HG02943 (cell line): ENCODE measurements around the gene SP5.
"Not testable (repeated sequence)": the region's sequence is repeated elsewhere in the genome, so short reads cannot be mapped to it uniquely, and the experiment has no call there.

Experiments
- ATAC-seq: cut with Tn5 transposase; IDR thresholded peaks from one replicate; pipeline ENCODE4 v1.9.1; 2021; ENCODE audit warnings: mild to moderate bottlenecking, low read depth, moderate library complexity; ENCODE audit not compliant: unreplicated experiment

Gene SP5

DNA sequence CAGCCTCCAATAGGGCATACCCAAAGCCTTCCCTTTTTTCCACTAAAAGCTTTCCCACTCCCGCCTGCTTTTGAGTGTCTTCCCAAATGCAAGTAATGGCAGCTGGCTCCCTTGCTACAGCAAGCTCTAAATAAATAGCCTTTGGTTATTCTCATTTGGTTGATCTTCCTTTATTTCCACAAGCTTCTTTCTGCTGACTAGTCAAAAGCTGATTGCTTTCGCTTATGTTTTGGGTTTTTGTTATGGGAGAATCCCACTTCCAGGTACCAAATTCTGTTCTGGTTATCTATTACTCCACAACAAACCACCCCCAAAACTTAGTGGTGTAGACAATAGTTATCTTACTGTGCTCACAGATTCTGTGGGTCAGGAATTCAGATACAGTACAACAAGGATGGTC lies 22.3 kb downstream of the SP5 start:
- no peak for ATAC-seq

- ATAC-seq: no peak
Measured at GRCh38 chr2:170737821-170738220, 22.7 kb downstream of the SP5 start.

DNA sequence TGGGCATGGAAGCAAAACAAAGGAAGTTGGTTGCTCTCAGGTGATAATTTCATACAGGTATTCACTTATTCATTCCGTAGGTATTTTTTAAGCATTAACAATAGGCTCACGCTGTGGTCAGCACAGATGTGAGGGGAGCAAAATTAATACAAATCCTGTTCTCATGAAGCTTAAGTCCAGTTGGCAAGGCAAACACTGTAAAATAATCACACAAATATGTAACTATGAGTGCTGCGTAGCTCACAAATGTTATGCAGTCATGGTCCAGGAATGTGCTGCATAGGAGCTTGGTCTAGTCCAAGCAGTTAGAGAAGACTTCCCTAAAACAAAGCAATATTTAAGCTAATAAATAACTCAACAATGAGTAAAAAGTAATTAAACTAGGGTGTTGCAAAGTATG lies 23.9 kb downstream of the SP5 start:
- no peak for ATAC-seq

DNA sequence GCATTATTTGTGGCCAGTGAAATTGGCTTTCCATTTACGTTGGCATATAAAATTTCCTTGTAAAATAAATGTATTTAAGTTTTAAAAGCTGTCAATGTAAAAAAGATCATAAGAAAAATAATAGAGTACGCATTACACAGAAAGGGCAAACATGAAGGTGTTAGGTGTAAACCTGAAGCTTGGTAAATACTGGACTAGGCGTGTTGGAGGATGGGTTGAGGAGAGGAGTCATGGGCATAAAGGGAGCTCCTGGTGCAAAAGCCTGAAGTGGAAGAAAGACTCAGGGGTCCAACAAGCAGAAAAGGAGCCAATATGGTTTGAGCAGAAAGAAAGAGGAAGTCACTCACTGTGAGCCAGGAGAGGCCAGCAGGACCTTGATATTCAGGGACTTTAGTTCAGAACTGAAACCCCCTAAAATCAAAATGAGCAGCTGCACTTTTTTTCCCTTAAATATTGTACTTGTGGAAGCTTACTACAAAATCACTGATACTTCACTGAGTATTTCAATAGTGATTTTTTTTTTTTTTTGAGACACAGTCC lies 24.4 kb downstream of the SP5 start:
- ATAC-seq: no peak

GRCh38 chr2:170740660-170741059 lies 25.5 kb downstream of the SP5 start:
- no peak for ATAC-seq

GRCh38 chr2:170742000-170742399 lies 26.9 kb downstream of the SP5 start:
- ATAC-seq: no peak

DNA sequence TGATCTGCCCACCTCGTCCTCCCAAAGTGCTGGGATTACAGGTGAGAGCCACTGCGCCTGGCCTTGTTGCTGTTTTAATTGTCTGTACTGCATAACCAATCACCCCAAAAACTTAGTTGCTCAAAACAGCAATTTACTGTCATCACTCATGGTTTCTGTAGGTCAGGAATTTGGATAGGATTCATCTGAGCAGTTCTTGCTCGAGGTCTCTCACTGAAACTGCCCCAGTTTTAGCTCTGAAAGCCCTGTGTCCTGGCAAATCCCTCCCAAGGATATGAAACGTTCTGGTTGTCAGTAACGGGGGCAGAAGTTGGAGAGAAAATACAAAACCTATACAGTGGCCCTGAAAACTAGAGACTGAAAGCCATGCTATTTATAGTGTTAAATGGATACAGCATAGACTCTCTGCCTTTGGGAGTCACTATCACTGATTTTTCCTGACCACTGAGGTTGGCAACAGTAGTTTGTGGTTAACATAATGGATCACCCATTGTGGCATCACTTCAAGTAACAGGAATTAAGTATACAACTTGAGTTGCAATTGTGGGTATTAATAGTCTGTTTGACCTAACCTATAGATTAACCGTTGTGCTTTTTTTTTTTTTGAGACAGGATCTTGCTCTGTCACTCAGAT lies 27.9 kb downstream of the SP5 start:
- no peak for ATAC-seq

DNA sequence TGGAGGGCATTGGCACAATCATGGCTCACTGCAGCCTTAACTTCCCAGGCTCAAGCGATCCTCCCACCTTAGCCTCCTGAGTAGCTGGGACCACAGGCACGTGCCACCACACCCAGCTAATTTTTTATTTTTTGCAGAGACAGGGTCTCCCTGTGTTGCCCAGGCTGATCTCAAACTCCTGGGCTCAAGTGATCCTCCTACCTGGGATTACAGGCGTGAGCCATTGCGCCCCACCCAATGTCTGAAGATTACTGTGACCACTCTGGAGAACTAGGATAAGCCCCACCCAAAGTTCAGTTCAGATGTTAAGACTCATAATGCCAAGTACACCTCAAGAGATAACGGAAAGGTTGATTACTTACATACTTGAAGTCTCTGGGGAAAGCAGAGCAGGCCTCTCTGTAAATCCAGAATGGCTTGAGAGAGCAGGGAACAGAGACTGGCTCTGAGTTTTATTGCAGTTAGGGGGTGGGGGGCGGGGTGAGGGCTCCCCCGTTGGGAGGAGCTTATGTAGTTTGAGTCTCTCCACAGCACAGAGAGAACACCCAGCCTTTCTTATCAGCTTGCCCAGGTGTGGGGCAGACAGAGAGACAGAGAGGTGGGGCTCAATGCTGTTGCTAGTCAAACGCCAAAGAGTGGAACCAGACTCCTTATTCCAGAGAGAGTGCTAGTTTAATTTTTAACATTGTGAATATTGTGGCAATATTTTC lies 28.5 kb downstream of the SP5 start:
- ATAC-seq: no peak

DNA sequence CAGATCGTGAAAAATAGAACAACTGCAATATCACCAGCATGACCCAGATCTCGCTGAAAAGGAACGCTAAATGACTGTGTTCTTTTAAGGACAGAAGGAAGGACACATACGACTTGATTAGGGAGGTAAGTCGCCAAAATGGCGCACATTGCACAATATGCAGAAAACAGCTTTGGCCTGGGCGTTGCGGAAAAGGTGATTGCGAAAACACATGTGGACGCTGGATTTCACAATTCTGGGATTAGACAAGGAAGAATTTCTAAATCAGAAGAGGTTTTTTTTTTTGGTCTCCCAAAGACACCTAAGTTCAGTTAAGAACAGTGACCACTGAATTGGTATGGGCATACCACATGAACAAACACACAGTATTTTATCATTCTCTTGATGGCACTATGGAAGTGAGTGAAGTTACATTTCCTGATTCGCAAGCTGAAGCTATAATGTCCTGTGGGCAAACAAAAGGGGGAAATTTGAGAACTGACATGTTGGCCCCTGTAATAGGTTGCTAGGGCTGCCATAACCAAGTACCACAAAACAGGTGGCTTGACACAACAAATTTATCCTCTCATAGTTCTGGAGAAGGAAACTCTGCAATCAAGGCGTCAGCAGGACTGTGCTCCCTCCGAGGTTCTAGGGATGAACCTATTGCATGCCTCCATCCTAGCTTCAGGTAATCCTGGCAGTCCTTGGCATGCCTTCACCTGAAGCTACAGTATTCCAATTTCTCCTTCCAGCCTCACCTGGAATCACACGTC lies 29.3 kb downstream of the SP5 start:
- ATAC-seq: no peak

GRCh38 chr2:170745305-170745704 lies 30.2 kb downstream of the SP5 start:
- ATAC-seq: no peak

DNA sequence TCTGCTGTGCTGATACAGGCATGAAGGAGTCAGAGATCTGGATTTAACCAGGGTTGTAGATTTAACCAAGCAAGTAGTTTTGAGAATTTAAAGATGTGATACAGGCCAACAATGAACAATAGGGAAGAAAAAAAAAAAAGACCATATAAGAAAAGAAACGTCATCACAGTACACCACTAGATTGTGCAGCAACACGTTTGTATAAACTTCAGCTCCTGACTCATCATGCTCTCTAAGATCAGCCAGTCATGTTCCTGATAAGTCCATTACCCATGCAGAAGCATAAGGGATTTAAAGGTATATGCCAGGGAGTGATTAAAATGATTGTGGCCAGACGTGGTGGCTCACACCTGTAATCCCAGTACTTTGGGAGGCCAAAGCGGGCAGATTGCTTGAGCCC lies 32.8 kb downstream of the SP5 start:
- no peak for ATAC-seq

DNA sequence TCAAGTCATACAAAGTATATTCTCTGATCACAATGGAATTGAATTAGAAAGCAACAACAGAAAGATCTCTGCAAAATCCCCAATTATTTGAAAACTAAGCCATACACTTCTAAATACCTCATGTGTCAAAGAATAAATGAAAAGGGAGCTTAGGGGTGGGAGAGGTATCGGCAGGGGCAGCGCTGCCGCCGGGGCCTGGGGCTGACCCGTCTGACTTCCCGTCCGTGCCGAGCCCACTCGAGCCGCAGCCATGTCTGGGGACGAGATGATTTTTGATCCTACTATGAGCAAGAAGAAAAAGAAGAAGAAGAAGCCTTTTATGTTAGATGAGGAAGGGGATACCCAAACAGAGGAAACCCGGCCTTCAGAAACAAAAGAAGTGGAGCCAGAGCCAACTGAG lies 36.4 kb downstream of the SP5 start:
- ATAC-seq: not testable (repeated sequence)

DNA sequence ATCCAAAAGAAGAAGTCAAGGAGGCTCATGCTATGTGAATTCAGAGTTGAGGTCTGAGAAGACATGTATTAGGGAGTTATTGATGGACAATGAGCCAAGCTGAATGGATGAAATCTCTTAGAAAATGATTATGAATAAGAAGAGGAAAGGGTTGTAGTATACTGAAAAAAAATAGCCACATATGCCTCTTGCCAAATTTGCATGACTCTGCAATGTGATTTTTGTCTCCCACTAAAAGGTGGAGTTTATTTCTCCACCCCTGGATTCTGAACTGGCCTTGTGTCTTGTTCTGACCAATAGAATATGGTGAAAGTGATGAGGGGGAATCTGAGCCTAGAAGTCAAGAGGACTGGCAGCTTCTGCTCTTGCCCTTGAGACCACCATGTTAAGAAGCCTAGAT lies 46.4 kb downstream of the SP5 start:
- no peak for ATAC-seq

DNA sequence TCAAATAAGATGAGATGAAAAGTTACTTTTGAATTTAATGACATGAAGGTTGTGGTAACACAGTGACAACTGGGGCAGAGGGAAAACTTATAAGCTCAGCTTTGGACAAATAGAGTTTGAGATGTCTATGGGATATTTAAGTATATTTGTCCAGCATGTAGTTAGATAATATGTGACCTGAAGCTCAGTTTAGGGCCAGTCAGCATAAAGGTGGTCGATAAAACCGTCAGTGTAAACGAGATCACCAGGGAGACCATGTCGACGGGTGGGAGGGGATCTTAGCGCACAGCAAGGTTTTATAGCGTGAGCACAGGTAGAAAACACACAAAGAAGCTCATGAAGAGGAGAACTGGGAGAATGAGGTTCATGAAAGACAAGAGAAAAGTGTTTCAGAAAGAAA lies 47.6 kb downstream of the SP5 start:
- no peak for ATAC-seq

- ATAC-seq: no peak
Measured at GRCh38 chr2:170763232-170763631, 48.1 kb downstream of the SP5 start.

DNA sequence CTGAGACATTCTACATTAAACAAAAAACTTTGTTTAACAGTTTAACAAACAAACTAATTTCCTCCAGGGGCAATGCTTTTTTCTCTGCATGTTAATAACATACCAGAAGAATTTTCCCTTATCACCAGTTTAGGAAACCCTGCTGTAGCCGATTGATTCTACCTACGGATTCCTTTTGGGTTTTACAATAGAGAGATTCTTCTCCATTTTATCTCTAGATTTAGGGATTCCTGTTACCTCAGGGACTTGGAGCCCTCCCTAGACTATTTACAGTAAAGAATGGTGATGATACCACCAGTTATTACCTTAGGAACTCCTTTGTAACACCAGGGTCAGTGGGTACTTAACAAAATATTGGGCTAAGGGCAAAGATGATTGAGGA lies 49.7 kb downstream of the SP5 start:
- ATAC-seq: no peak

GRCh38 chr2:170766693-170767092 lies 51.6 kb downstream of the SP5 start:
- ATAC-seq: no peak
